Activated T-helper 9 cell treated with anti-CD3 and anti-CD28 coated beads, Interleukin-2, amount 50 U/mL, for 16 hours (primary cell): ENCODE results near the gene SLC7A10.
"Not testable (repeated sequence)": the region's sequence is repeated elsewhere in the genome, so short reads cannot be mapped to it uniquely, and the experiment has no call there.

Source experiments
- DNase-seq: peaks from one replicate; pipeline ENCODE4 v3.0.0-alpha.2; 2020; ENCODE audit warnings: low read depth

SLC7A10 gene

GRCh38 chr19:33175156-33175782 lies 50.4 kb downstream of the SLC7A10 start:
- no peak for DNase-seq

GRCh38 chr19:33174186-33174585 lies 51.5 kb downstream of the SLC7A10 start:
- DNase-seq = no peak

- no peak for DNase-seq
Observed at GRCh38 chr19:33171916-33172359, 53.7 kb downstream of the SLC7A10 start.

GRCh38 chr19:33171222-33171795 lies 54.3 kb downstream of the SLC7A10 start:
- no peak for DNase-seq

GRCh38 chr19:33168528-33168927 lies 57.1 kb downstream of the SLC7A10 start:
- no peak for DNase-seq

GRCh38 chr19:33167438-33167837 lies 58.2 kb downstream of the SLC7A10 start:
- no peak for DNase-seq

- DNase-seq = not testable (repeated sequence)
Observed at GRCh38 chr19:33166037-33166436, 59.6 kb downstream of the SLC7A10 start.

- DNase-seq = no peak
Observed at GRCh38 chr19:33163481-33163880, 62.2 kb downstream of the SLC7A10 start.

- no peak for DNase-seq
Observed at GRCh38 chr19:33161201-33161600, 64.4 kb downstream of the SLC7A10 start.

- no peak for DNase-seq
Observed at GRCh38 chr19:33159893-33160292, 65.8 kb downstream of the SLC7A10 start.

- no peak for DNase-seq
Observed at GRCh38 chr19:33159149-33159548, 66.5 kb downstream of the SLC7A10 start.
